A549 (cell line): ENCODE measurements around the gene CERK. TPM values are rescaled to one million over a fixed set of nuclear protein-coding genes. Genes with fewer than 3 reads are reported as not detected.

Source experiments
- ATAC-seq, 2 experiments: fragments of 200-7000 bp in 1 of 2; fragments of >200 bp in 1 of 2; cut with Nextera tagmentation in 1 of 2; cut with Tn5 transposase in 1 of 2; 3 replicates each; pipeline versions ENCODE4 v1.8.0 to v1.9.1; 2018 to 2020; ENCODE audit warnings: mild to moderate bottlenecking in 1 of 2, moderate library complexity in 1 of 2
- CTCF ChIA-PET: fragments of 300-600 bp; sonication (Branson Sonifier 250); formaldehyde crosslinking; extraction: SDS; loops from one replicate; lab custom pipeline; 2021; ENCODE audit warnings: antibody characterized with exemption, inconsistent platforms; lab: Yijun Ruan, JAX
- POLR2A ChIA-PET: fragments of 350-600 bp; formaldehyde crosslinking; extraction: SDS; loops from one replicate; lab custom pipeline; 2021; ENCODE audit warnings: antibody characterized with exemption, inconsistent platforms; lab: Yijun Ruan, JAX
- DNase-seq, 2 experiments: peaks; one replicate each; pipeline versions ENCODE4 v3.0.0 to v3.0.0-alpha.2; 2011 to 2016; ENCODE audit warnings: low read depth in 1 of 2, low spot score in 1 of 2
- FAIRE-seq: peaks from 2 replicates; lab custom pipeline; 2011; peaks lifted over from hg19 to GRCh38; lab: Jason Lieb, UNC
- H3K27ac ChIP-seq, 2 experiments: fragments of >200 bp; sonication (Bioruptor Twin); formaldehyde crosslinking; 3 replicates each; pipeline ENCODE4 v1.5.1; 2016 to 2017
- H3K4me1 ChIP-seq: fragments of >200 bp; sonication (Bioruptor Twin); formaldehyde crosslinking; 3 replicates; pipeline ENCODE4 v1.6.1; 2016
- H3K4me2 ChIP-seq: fragments of >200 bp; sonication (Bioruptor Twin); formaldehyde crosslinking; 3 replicates; pipeline ENCODE4 v1.6.1; 2016
- H3K4me3 ChIP-seq: fragments of >200 bp; sonication (Bioruptor Twin); formaldehyde crosslinking; 3 replicates; pipeline ENCODE4 v1.5.1; 2016
- H3K9me3 ChIP-seq: fragments of >200 bp; sonication (Bioruptor Twin); formaldehyde crosslinking; 3 replicates; pipeline ENCODE4 v1.6.1; 2016
- CBX8 ChIP-seq: fragments of 200-600 bp; sonication (generic); IDR thresholded peaks from 2 replicates; pipeline ENCODE4 v1.6.1; 2016
- FOSL2 ChIP-seq, 2 experiments: fragments of 450-650 bp in 1 of 2; fragments of >200 bp in 1 of 2; sonication (Bioruptor Twin) in 1 of 2; formaldehyde crosslinking; IDR thresholded peaks; 2 replicates each; pipeline versions ENCODE4 v1.5.0 to v1.6.1; 2016 to 2020; ENCODE audit warnings: mild to moderate bottlenecking in 1 of 2, moderate library complexity in 1 of 2
- HDAC2 ChIP-seq: fragments of 200-600 bp; sonication (generic); IDR thresholded peaks from 2 replicates; pipeline ENCODE4 v1.6.1; 2016
- HOXB13 ChIP-seq: fragments of 250-450 bp; sonication (Bioruptor Pico); IDR thresholded peaks from 2 replicates; pipeline ENCODE4 v1.5.0; 2020; ENCODE audit warnings: low read depth, mild to moderate bottlenecking, moderate library complexity
- HOXB5 ChIP-seq: fragments of 250-450 bp; sonication (Bioruptor Pico); IDR thresholded peaks from 2 replicates; pipeline ENCODE4 v1.5.0; 2020; ENCODE audit warnings: mild to moderate bottlenecking, moderate library complexity
- MAFK ChIP-seq: fragments of 450-650 bp; IDR thresholded peaks from 2 replicates; pipeline ENCODE4 v1.6.1; 2014; ENCODE audit not compliant: partially characterized antibody
- NR3C1 ChIP-seq: fragments of >200 bp; sonication (Bioruptor Twin); formaldehyde crosslinking; IDR thresholded peaks from 3 replicates; pipeline ENCODE4 v1.6.1; 2017
- POLR2AphosphoS2 ChIP-seq: conservative IDR thresholded peaks from 2 replicates; pipeline ENCODE4 v1.6.1; 2012; ENCODE audit warnings: low read length, improper control_type of control experiment, inconsistent platforms
- RCOR1 ChIP-seq: fragments of 150-350 bp; IDR thresholded peaks from 2 replicates; pipeline ENCODE4 v1.6.1; 2014; ENCODE audit warnings: antibody characterized with exemption, low read length, low read depth
- RFX5 ChIP-seq: fragments of 450-650 bp; IDR thresholded peaks from 2 replicates; pipeline ENCODE4 v1.7.1; 2014; ENCODE audit warnings: antibody characterized with exemption, mild to moderate bottlenecking, moderate library complexity
- RNF2 ChIP-seq: fragments of 200-600 bp; sonication (generic); IDR thresholded peaks from 2 replicates; pipeline ENCODE4 v1.6.1; 2016; ENCODE audit warnings: low read depth, mild to moderate bottlenecking, antibody characterized with exemption, moderate library complexity, borderline replicate concordance
- SMC3 ChIP-seq: fragments of >200 bp; sonication (Bioruptor Twin); formaldehyde crosslinking; IDR thresholded peaks from 3 replicates; pipeline ENCODE4 v1.6.1; 2018; ENCODE audit warnings: inconsistent platforms
- TFCP2L1 ChIP-seq: fragments of 250-450 bp; sonication (Bioruptor Pico); IDR thresholded peaks from 2 replicates; pipeline ENCODE4 v1.5.0; 2021; ENCODE audit warnings: mild to moderate bottlenecking
- TP53 ChIP-seq: fragments of 250-450 bp; sonication (Bioruptor Pico); IDR thresholded peaks from 2 replicates; pipeline ENCODE4 v1.5.0; 2021; ENCODE audit warnings: mild to moderate bottlenecking, moderate library complexity
- ZC3H11A ChIP-seq: fragments of 450-650 bp; IDR thresholded peaks from 2 replicates; pipeline ENCODE4 v1.6.1; 2014; ENCODE audit warnings: antibody characterized with exemption, mild to moderate bottlenecking
- WGBS: methylation state at CpG from one replicate; pipeline ENCODE4 v1.1.6; 2017; ENCODE audit errors: missing lambda C conversion rate; 5-methylcytosine and 5-hydroxymethylcytosine counted together
- polyA plus RNA-seq, 4 experiments: library from polyadenylated mRNA; depleted of rRNA in 3 of 4; stranded (reverse); fragments of >200 nt; fragmentation: RNase III in 1 of 4; extraction: RNeasy Plus Mini Kit Qiagen cat#74134 plus additional on column Dnase treatment in 1 of 4; gene quantifications; 2 replicates in 3 of 4; 3 replicates in 1 of 4; pipeline ENCODE4 v1.2.3, GENCODE V29; 2011 to 2017
- TF ChIP-seq, protein P1 (sequence below): IDR thresholded peaks from 2 replicates; pipeline ENCODE4 v1.6.1; 2012
- TF ChIP-seq, protein P2 (sequence below): fragments of 150-350 bp; IDR thresholded peaks from 2 replicates; pipeline ENCODE4 v1.6.1; 2014; ENCODE audit warnings: low read depth, mild to moderate bottlenecking, low read length
- TF ChIP-seq, protein P3 (sequence below): fragments of 250-450 bp; sonication (Bioruptor Pico); IDR thresholded peaks from 2 replicates; pipeline ENCODE4 v1.5.0; 2020; ENCODE audit warnings: low read depth, mild to moderate bottlenecking, moderate library complexity
- TF ChIP-seq, protein P4 (sequence below): fragments of 200-600 bp; sonication (generic); IDR thresholded peaks from 2 replicates; pipeline ENCODE4 v1.6.1; 2016; ENCODE audit warnings: antibody characterized with exemption, mild to moderate bottlenecking, moderate library complexity

Gene CERK
- polyA plus RNA-seq, 2 of the 4 experiments (the other 2 are of a cell fraction) = 13.1 to 15.6 TPM

DNA sequence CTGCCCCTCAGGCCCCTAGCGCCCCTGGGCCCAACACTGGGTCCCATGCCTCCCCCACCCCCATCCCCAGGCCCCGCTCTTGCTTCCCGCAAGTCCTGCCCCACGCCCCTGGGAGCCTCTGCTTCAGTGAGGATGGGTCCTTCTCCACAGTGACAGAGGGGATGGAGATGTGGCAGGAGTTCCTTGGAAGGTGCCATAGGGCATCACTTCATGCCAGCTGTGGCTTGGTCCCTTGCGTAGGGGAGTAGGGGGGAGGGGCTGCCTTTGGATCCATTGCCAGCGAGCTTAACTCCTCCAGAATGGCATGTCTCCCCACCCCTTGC, 14.9 kb upstream of the CERK start:
- WGBS = 60% methylated on average over 1 of the region's 6 CpGs
- Histone ChIP-seq H3K4me3 (no peak overlapping the region), H3K27ac (peak overlapping the region; percentile 92 to 96), H3K4me1 (peaks cover 40% of the 10 kb centered on the region), H3K9me3 (peaks cover 11% of the 10 kb centered on the region; the same call in 2 of the 3 replicates), H3K4me2 (no peak overlapping the region)
- ChIA-PET CTCF (interaction anchor here (0.8 to 1.1 kb wide), 2 partner anchors 13 to 49 kb away, joined by 3 to 4 read pairs; no protein-coding TSS in a partner anchor), POLR2A (no interaction called here)
- ATAC-seq (no peak), DNase-seq (no peak), FAIRE-seq (no peak)
- TF ChIP-seq RCOR1 (no peak), RFX5 (no peak), HOXB5 (CRISPR knock-in tag) (no peak)
- TF ChIP-seq, protein P1, sequence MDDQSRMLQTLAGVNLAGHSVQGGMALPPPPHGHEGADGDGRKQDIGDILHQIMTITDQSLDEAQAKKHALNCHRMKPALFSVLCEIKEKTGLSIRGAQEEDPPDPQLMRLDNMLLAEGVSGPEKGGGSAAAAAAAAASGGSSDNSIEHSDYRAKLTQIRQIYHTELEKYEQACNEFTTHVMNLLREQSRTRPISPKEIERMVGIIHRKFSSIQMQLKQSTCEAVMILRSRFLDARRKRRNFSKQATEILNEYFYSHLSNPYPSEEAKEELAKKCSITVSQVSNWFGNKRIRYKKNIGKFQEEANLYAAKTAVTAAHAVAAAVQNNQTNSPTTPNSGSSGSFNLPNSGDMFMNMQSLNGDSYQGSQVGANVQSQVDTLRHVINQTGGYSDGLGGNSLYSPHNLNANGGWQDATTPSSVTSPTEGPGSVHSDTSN = no peak
- TF ChIP-seq, protein P2, sequence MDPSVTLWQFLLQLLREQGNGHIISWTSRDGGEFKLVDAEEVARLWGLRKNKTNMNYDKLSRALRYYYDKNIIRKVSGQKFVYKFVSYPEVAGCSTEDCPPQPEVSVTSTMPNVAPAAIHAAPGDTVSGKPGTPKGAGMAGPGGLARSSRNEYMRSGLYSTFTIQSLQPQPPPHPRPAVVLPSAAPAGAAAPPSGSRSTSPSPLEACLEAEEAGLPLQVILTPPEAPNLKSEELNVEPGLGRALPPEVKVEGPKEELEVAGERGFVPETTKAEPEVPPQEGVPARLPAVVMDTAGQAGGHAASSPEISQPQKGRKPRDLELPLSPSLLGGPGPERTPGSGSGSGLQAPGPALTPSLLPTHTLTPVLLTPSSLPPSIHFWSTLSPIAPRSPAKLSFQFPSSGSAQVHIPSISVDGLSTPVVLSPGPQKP = no peak

DNA sequence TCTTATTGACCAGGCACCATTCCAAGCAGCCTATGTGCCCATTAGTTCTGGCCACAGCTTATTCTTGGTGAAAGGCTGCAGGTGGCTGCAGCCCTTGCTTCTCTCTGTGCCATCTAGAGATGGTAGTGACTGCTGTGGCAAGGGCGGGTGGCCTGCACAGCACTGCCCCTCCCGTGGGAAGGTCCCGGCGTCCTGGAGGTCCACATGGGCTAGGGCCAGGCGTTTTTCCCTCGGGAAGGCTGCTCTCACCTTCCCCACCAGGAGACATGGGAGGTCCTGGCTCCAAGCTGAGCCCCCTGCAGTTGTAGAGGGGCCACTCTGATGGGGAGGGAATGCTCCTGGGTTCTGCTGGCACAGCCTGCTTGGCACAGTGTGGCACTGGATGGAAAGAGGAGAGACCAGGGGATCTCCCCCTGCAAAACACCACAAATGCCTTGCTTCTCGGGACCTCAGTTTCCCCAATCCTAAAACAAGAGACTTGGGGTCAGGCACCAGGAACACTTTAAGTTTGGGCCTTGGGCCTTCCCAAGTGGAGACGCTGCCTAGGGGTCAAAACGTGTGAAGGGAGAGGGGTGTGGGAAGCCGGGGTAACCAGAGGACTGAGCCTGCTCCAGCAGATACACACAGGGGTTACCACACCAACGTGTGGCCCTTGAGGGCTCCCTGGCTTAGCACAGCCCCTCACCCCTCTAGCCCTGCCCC, 14.4 kb upstream of the CERK start:
- WGBS = 95% methylated on average over 8 of the region's 11 CpGs
- Histone ChIP-seq H3K27ac (peak overlapping the region; percentile 16 to 96; a peak in 4 of 6 replicates), H3K9me3 (peaks cover 11% of the 10 kb centered on the region; the same call in 2 of the 3 replicates), H3K4me3 (no peak overlapping the region), H3K4me2 (no peak overlapping the region), H3K4me1 (peaks cover 40% of the 10 kb centered on the region)
- ChIA-PET POLR2A (interaction anchor here (2.1 kb wide), 1 partner anchor 10 kb away, joined by 7 read pairs; the partner anchor contains the start of gene TBC1D22A), CTCF (interaction anchor here (0.8 to 4.0 kb wide), 5 partner anchors 8 to 50 kb away, joined by 3 to 26 read pairs (median 4); no protein-coding TSS in a partner anchor)
- no peak for FAIRE-seq
- no peak for DNase-seq
- TF ChIP-seq NR3C1 = no peak
- no peak for TF ChIP-seq SMC3
- no peak for TF ChIP-seq HDAC2
- TF ChIP-seq FOSL2 (IDR thresholded peaks at IDR 0.05) = no peak
- TF ChIP-seq FOSL2 (CRISPR knock-in tag; IDR thresholded peaks at IDR 0.05) = no peak
- TF ChIP-seq HOXB13 (CRISPR knock-in tag) = no peak
- TF ChIP-seq, protein P3, sequence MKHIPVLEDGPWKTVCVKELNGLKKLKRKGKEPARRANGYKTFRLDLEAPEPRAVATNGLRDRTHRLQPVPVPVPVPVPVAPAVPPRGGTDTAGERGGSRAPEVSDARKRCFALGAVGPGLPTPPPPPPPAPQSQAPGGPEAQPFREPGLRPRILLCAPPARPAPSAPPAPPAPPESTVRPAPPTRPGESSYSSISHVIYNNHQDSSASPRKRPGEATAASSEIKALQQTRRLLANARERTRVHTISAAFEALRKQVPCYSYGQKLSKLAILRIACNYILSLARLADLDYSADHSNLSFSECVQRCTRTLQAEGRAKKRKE (CRISPR knock-in tag) = no peak
- no peak for TF ChIP-seq RNF2
- no peak for ATAC-seq

DNA sequence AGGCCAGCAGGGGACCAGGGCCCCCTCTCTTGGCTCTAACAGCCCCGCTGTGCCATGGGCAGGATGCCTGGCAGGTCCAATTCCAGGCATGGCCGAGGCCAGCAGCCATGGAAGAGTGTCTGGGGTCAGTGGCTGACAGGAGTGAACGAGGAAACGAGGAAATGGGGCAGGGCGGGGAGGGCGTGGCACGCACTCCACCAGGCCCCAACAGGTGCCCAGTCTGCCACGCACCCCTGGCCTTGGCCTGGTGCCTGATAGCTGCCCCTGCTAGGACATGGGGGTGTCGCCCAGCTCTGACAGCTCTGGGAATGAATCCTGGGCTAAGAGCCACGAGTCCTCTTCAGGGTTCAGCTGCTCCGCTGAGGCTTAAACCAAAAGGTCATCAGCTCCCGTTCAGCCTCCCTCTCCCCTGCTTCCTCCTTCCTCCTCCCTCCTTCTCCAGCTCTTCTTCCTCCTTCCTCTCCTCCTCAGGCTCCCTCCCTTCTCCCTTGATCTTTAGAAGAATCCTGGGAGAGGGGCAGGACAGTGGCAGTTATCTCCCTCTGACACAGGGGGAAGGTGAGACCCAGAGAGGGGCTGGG, 12.9 kb upstream of the CERK start:
- Histone ChIP-seq H3K4me2 (peak overlapping the region; percentile 36; the same call in 2 of the 3 replicates), H3K27ac (peak overlapping the region; percentile 32 to 96; a peak in 4 of 6 replicates), H3K4me1 (peaks cover 40% of the 10 kb centered on the region)
- no peak for DNase-seq
- CTCF ChIA-PET = interaction anchor here (0.8 to 4.0 kb wide), 4 partner anchors 8 to 52 kb away, joined by 3 to 26 read pairs (median 4); no protein-coding TSS in a partner anchor
- no peak for FAIRE-seq
- no peak for TF ChIP-seq NR3C1
- TF ChIP-seq, protein P4, sequence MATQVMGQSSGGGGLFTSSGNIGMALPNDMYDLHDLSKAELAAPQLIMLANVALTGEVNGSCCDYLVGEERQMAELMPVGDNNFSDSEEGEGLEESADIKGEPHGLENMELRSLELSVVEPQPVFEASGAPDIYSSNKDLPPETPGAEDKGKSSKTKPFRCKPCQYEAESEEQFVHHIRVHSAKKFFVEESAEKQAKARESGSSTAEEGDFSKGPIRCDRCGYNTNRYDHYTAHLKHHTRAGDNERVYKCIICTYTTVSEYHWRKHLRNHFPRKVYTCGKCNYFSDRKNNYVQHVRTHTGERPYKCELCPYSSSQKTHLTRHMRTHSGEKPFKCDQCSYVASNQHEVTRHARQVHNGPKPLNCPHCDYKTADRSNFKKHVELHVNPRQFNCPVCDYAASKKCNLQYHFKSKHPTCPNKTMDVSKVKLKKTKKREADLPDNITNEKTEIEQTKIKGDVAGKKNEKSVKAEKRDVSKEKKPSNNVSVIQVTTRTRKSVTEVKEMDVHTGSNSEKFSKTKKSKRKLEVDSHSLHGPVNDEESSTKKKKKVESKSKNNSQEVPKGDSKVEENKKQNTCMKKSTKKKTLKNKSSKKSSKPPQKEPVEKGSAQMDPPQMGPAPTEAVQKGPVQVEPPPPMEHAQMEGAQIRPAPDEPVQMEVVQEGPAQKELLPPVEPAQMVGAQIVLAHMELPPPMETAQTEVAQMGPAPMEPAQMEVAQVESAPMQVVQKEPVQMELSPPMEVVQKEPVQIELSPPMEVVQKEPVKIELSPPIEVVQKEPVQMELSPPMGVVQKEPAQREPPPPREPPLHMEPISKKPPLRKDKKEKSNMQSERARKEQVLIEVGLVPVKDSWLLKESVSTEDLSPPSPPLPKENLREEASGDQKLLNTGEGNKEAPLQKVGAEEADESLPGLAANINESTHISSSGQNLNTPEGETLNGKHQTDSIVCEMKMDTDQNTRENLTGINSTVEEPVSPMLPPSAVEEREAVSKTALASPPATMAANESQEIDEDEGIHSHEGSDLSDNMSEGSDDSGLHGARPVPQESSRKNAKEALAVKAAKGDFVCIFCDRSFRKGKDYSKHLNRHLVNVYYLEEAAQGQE = no peak
- TF ChIP-seq POLR2AphosphoS2 = no peak
- TF ChIP-seq TP53 (CRISPR knock-in tag) = no peak
- TF ChIP-seq ZC3H11A = no peak
- TF ChIP-seq TFCP2L1 = no peak
- no peak for TF ChIP-seq FOSL2 (IDR thresholded peaks at IDR 0.05)
- no peak for TF ChIP-seq FOSL2 (CRISPR knock-in tag; IDR thresholded peaks at IDR 0.05)
- no peak for TF ChIP-seq MAFK
- TF ChIP-seq CBX8 = no peak
- TF ChIP-seq, all 56 proteins: peak for 0
- POLR2A ChIA-PET = interaction anchor here (2.1 kb wide), 1 partner anchor 12 kb away, joined by 7 read pairs; the partner anchor contains the start of gene TBC1D22A
- H3K9me3 ChIP-seq = peaks cover 6% of the 10 kb centered on the region; the same call in 2 of the 3 replicates
- ATAC-seq = no peak
- H3K4me3 ChIP-seq = no peak overlapping the region
- 35% methylated on average over 3 of the region's 12 CpGs for WGBS
